Measurements from ENCODE around the gene SSBP4. TPM values are rescaled to one million over a fixed set of nuclear protein-coding genes. Genes with fewer than 3 reads are reported as not detected.

The SSBP4 gene
- total and polyA plus RNA-seq, 2 experiments from 2014 or later = 72.6 to 156 TPM

DNA sequence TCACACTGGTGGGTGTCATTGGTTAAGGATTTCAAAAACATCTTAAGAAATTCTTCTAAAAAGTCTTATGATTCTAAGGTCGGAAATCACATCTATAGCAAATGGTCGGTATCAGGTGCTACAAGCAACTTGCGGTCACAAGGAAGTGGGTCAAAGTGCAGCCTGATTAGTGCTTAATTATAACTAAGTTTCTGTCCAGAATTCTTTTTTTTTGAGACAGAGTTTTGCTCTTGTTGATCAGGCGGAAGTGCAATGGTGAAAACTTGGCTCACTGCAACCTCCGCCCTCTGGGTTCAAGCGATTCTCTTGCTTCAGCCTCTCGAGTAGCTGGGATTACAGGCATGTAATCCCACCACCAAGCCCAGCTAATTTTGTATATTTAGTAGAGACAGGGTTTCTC is 34.4 kb upstream of the SSBP4 start:
- no peak for TF ChIP-seq EZH2 (IDR thresholded peaks at IDR 0.05; ENCODE audit: borderline replicate concordance)
- no peak for TF ChIP-seq EZH2phosphoT487 (IDR thresholded peaks at IDR 0.05; ENCODE audit: low read depth, severe bottlenecking, unreplicated experiment)
- no peak for TF ChIP-seq CTCF (IDR thresholded peaks at IDR 0.05; ENCODE audit: poor library complexity)
- H3K4me2 ChIP-seq = no peak overlapping the region
- DNase-seq (ENCODE audit: low spot score) = no peak
- peak overlapping the region; percentile 86 for H3K27ac ChIP-seq
- peaks cover 23% of the 10 kb centered on the region for H3K4me1 ChIP-seq (ENCODE audit: insufficient read depth)
- no peak overlapping the region for H2AFZ ChIP-seq
- no peaks in the 10 kb centered on the region for H4K20me1 ChIP-seq (ENCODE audit: insufficient read depth, poor library complexity, severe bottlenecking)
- H3K9me3 ChIP-seq (ENCODE audit: low read depth) = no peaks in the 10 kb centered on the region
- H3K79me2 ChIP-seq = peaks cover 18% of the 10 kb centered on the region
- H3K4me3 ChIP-seq = no peak overlapping the region
- H3K36me3 ChIP-seq (replicated peaks; ENCODE audit: insufficient read depth, low read depth) = no peaks in the 10 kb centered on the region
- no peaks in the 10 kb centered on the region for H3K9me2 ChIP-seq (replicated peaks; ENCODE audit: insufficient read depth)
- WGBS (ENCODE audit: low lambda C conversion rate, missing lambda C conversion rate) = 80% methylated on average over 7 of the region's 7 CpGs
- H3K27me3 ChIP-seq = no peaks in the 10 kb centered on the region

GRCh38 chr19:18385359-18385674 is 33.9 kb upstream of the SSBP4 start:
- 93% methylated on average over 3 of the region's 3 CpGs for WGBS (ENCODE audit: low lambda C conversion rate, missing lambda C conversion rate)
- H3K4me2 ChIP-seq = no peak overlapping the region
- H3K9me3 ChIP-seq (ENCODE audit: low read depth) = no peaks in the 10 kb centered on the region
- H3K9me2 ChIP-seq (replicated peaks; ENCODE audit: insufficient read depth) = no peaks in the 10 kb centered on the region
- H3K4me3 ChIP-seq = no peak overlapping the region
- H4K20me1 ChIP-seq (ENCODE audit: insufficient read depth, poor library complexity, severe bottlenecking) = no peaks in the 10 kb centered on the region
- H3K36me3 ChIP-seq (replicated peaks; ENCODE audit: insufficient read depth, low read depth) = no peaks in the 10 kb centered on the region
- H3K27me3 ChIP-seq = no peaks in the 10 kb centered on the region
- H2AFZ ChIP-seq = no peak overlapping the region
- no peak for DNase-seq (ENCODE audit: low spot score)
- peaks cover 18% of the 10 kb centered on the region for H3K79me2 ChIP-seq
- TF ChIP-seq CTCF (IDR thresholded peaks at IDR 0.05; ENCODE audit: poor library complexity) (no peak), EZH2phosphoT487 (IDR thresholded peaks at IDR 0.05; ENCODE audit: low read depth, severe bottlenecking, unreplicated experiment) (no peak), EZH2 (IDR thresholded peaks at IDR 0.05; ENCODE audit: borderline replicate concordance) (no peak)
- H3K27ac ChIP-seq = peak overlapping the region; percentile 86
- peaks cover 20% of the 10 kb centered on the region for H3K4me1 ChIP-seq (ENCODE audit: insufficient read depth)

DNA sequence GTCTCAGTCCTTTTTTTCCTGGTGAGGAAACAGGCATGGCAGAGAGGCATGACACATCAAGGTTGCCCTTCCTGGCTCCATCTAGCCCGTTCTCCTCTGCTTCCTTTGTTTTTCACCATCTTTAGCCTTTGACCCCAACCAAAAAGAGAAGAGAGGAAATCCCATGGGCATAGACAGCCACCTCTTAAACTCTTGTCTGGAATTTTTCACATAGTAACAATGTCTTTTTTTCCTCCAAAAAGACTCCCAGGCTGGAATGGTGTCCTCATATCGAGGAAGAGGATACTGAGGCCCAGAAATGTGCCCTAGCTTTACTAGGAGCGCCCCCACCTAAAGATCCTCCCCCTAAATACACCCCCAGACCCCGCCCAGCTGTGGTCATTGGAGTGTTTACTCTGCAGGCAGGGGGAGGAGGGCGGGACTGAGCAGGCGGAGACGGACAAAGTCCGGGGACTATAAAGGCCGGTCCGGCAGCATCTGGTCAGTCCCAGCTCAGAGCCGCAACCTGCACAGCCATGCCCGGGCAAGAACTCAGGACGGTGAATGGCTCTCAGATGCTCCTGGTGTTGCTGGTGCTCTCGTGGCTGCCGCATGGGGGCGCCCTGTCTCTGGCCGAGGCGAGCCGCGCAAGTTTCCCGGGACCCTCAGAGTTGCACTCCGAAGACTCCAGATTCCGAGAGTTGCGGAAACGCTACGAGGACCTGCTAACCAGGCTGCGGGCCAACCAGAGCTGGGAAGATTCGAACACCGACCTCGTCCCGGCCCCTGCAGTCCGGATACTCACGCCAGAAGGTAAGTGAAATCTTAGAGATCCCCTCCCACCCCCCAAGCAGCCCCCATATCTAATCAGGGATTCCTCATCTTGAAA is 33.3 kb upstream of the SSBP4 start, which contains the start of gene GDF15:
Gene GDF15 (plus strand): TSS at position 484 of the 868 bp plus-strand sequence. CDS start 32 bp downstream, at position 516.
- Histone ChIP-seq H3K27ac (peak within 1 kb of the TSS; percentile 86), H3K4me2 (peak within 1 kb of the TSS; percentile 81), H3K27me3 (no peaks in the 10 kb centered on the region), H3K36me3 (replicated peaks; ENCODE audit: insufficient read depth, low read depth) (no peaks in the 10 kb centered on the region), H3K4me1 (ENCODE audit: insufficient read depth) (peaks cover 15% of the 10 kb centered on the region), H3K9me2 (replicated peaks; ENCODE audit: insufficient read depth) (no peaks in the 10 kb centered on the region), H3K4me3 (peak within 1 kb of the TSS; percentile 55), H3K79me2 (peaks cover 18% of the 10 kb centered on the region), H2AFZ (no peak within 1 kb of the TSS), H4K20me1 (ENCODE audit: insufficient read depth, poor library complexity, severe bottlenecking) (no peaks in the 10 kb centered on the region), H3K9me3 (ENCODE audit: low read depth) (no peaks in the 10 kb centered on the region)
- WGBS (ENCODE audit: low lambda C conversion rate, missing lambda C conversion rate) = 55% methylated on average over 32 of the region's 33 CpGs
- peak; percentile 92 for DNase-seq (ENCODE audit: low spot score)
- TF ChIP-seq EZH2 (IDR thresholded peaks at IDR 0.05; ENCODE audit: borderline replicate concordance) = no peak
- peak; percentile 59 for TF ChIP-seq CTCF (IDR thresholded peaks at IDR 0.05; ENCODE audit: poor library complexity)

Measured in hepatocyte (in vitro differentiated cells).